Measurements from ENCODE around the gene CDC16. TPM values are rescaled to one million over a fixed set of nuclear protein-coding genes. Genes with fewer than 3 reads are reported as not detected.

Gene CDC16
- total and polyA plus RNA-seq, 2 experiments from 2014 or later = 57.8 to 58.5 TPM

DNA sequence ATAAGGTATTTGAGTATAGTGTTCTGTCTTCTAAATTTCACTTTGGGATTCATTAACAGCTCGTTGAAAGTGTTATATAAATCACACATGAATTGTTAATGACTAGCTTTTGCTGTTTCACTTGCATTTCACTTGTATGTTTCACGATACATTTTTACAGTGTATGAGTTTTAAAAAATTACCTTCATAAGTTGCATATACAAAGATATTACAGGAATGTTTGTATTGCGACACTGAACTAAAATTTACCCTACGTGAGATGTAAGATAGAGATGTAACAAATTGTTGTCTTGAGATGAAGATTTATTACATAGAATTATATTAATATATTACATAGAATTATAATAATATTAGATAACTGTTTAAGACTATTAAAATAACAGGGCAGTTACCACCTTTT, 1.5 kb downstream of the CDC16 start:
- Histone ChIP-seq H3K79me2 (peaks cover 47% of the 10 kb centered on the region), H3K27ac (peak overlapping the region; percentile 89), H3K4me2 (peak overlapping the region; percentile 90), H3K9me3 (ENCODE audit: low read depth) (no peaks in the 10 kb centered on the region), H3K9me2 (replicated peaks; ENCODE audit: insufficient read depth) (no peaks in the 10 kb centered on the region), H3K4me1 (ENCODE audit: insufficient read depth) (peaks cover 4% of the 10 kb centered on the region), H3K27me3 (no peaks in the 10 kb centered on the region), H3K36me3 (replicated peaks; ENCODE audit: insufficient read depth, low read depth) (peaks cover 3% of the 10 kb centered on the region), H3K4me3 (peak overlapping the region; percentile 71), H2AFZ (no peak overlapping the region), H4K20me1 (ENCODE audit: insufficient read depth, poor library complexity, severe bottlenecking) (peaks cover 10% of the 10 kb centered on the region)
- TF ChIP-seq, protein P1, sequence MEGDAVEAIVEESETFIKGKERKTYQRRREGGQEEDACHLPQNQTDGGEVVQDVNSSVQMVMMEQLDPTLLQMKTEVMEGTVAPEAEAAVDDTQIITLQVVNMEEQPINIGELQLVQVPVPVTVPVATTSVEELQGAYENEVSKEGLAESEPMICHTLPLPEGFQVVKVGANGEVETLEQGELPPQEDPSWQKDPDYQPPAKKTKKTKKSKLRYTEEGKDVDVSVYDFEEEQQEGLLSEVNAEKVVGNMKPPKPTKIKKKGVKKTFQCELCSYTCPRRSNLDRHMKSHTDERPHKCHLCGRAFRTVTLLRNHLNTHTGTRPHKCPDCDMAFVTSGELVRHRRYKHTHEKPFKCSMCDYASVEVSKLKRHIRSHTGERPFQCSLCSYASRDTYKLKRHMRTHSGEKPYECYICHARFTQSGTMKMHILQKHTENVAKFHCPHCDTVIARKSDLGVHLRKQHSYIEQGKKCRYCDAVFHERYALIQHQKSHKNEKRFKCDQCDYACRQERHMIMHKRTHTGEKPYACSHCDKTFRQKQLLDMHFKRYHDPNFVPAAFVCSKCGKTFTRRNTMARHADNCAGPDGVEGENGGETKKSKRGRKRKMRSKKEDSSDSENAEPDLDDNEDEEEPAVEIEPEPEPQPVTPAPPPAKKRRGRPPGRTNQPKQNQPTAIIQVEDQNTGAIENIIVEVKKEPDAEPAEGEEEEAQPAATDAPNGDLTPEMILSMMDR (IDR thresholded peaks at IDR 0.05; ENCODE audit: poor library complexity) = no peak
- TF ChIP-seq EZH2phosphoT487 (IDR thresholded peaks at IDR 0.05; ENCODE audit: low read depth, severe bottlenecking, unreplicated experiment) (no peak), EZH2 (IDR thresholded peaks at IDR 0.05; ENCODE audit: borderline replicate concordance) (no peak)
- WGBS (ENCODE audit: low lambda C conversion rate, missing lambda C conversion rate) = 81% methylated on average over 4 of the region's 4 CpGs
- no peak for DNase-seq (ENCODE audit: low spot score)

DNA sequence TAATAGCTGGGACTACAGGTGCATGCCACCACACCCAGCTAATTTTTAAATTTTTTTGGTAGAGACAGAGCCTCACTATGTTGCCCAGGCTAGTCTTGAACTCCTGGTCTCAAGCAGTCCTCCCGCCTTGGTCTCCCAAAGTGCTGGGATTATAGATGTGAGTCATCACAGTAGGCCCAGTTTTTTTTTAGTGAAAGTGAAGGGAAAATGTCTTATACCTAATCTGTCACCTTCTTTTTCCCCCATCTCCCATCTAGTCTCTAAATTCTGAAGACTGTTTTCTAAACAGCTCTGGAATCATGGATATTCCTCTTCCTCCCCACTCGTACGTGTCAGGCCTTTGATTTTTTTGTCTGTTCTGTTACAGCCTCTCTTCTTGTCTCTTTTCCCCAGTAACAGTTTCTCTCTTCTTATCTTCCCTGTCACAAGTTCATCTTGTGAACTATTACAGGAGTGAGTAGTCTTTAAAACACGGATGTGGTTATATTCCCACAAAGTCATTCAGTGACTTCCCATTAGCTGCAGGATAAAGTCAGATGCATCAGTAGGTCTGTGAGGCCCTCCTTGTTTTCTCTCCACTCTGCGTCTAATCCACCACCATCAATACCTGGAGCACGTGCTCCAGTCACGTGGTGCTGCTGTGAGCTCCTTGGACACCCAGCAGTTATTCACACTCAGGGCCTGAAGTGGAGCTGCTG, 2.9 kb downstream of the CDC16 start:
- Histone ChIP-seq H3K4me3 (no peak overlapping the region), H3K27me3 (no peaks in the 10 kb centered on the region), H3K9me2 (replicated peaks; ENCODE audit: insufficient read depth) (no peaks in the 10 kb centered on the region), H3K9me3 (ENCODE audit: low read depth) (no peaks in the 10 kb centered on the region), H4K20me1 (ENCODE audit: insufficient read depth, poor library complexity, severe bottlenecking) (peaks cover 10% of the 10 kb centered on the region), H3K79me2 (peaks cover 50% of the 10 kb centered on the region), H3K4me1 (ENCODE audit: insufficient read depth) (peaks cover 4% of the 10 kb centered on the region), H3K4me2 (no peak overlapping the region), H3K27ac (no peak overlapping the region), H2AFZ (no peak overlapping the region), H3K36me3 (replicated peaks; ENCODE audit: insufficient read depth, low read depth) (peaks cover 5% of the 10 kb centered on the region)
- no peak for DNase-seq (ENCODE audit: low spot score)
- TF ChIP-seq, protein P1 (IDR thresholded peaks at IDR 0.05; ENCODE audit: poor library complexity) = no peak
- TF ChIP-seq EZH2 (IDR thresholded peaks at IDR 0.05; ENCODE audit: borderline replicate concordance) (no peak), EZH2phosphoT487 (IDR thresholded peaks at IDR 0.05; ENCODE audit: low read depth, severe bottlenecking, unreplicated experiment) (no peak)
- 95% methylated on average over 7 of the region's 7 CpGs for WGBS (ENCODE audit: low lambda C conversion rate, missing lambda C conversion rate)

DNA sequence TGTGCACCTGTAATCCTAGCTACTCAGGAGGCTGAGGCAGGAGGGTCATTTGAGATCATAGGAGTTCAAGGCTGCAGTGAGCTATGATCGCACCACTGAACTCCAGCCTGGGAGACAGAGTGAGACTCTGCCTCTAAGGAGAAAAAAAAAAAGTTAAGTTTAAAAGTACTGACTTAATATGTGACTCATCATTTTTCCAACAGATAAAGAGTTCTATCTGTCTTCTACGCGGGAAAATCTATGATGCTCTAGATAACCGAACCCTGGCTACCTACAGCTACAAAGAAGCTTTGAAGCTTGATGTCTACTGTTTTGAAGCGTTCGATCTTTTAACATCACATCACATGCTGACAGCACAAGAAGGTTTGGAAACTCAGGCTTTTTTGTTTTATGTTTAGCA, 7.2 kb downstream of the CDC16 start:
- TF ChIP-seq, protein P1 (IDR thresholded peaks at IDR 0.05; ENCODE audit: poor library complexity) = no peak
- no peak for TF ChIP-seq EZH2phosphoT487 (IDR thresholded peaks at IDR 0.05; ENCODE audit: low read depth, severe bottlenecking, unreplicated experiment)
- TF ChIP-seq EZH2 (IDR thresholded peaks at IDR 0.05; ENCODE audit: borderline replicate concordance) = no peak
- Histone ChIP-seq H2AFZ (no peak overlapping the region), H3K27ac (no peak overlapping the region), H3K9me2 (replicated peaks; ENCODE audit: insufficient read depth) (no peaks in the 10 kb centered on the region), H3K9me3 (ENCODE audit: low read depth) (no peaks in the 10 kb centered on the region), H3K36me3 (replicated peaks; ENCODE audit: insufficient read depth, low read depth) (peaks cover 9% of the 10 kb centered on the region), H3K4me3 (no peak overlapping the region), H3K27me3 (no peaks in the 10 kb centered on the region), H3K79me2 (peaks cover 34% of the 10 kb centered on the region), H3K4me1 (ENCODE audit: insufficient read depth) (no peaks in the 10 kb centered on the region), H4K20me1 (ENCODE audit: insufficient read depth, poor library complexity, severe bottlenecking) (no peaks in the 10 kb centered on the region), H3K4me2 (no peak overlapping the region)
- DNase-seq (ENCODE audit: low spot score) = no peak
- 93% methylated on average over 6 of the region's 6 CpGs for WGBS (ENCODE audit: low lambda C conversion rate, missing lambda C conversion rate)

Measured in hepatocyte (in vitro differentiated cells).